Activated CD4-positive, alpha-beta T cell treated with anti-CD3 and anti-CD28 coated beads, Interleukin-2, amount 10 ng/mL, durations not matched to agents 24 days and 14 days (primary cell): ENCODE data around the gene CHCHD6. TPM values are rescaled to one million over a fixed set of nuclear protein-coding genes. Genes with fewer than 3 reads are reported as not detected.

Source experiments
- DNase-seq: peaks from one replicate; pipeline ENCODE4 v3.0.0; 2022
- H3K27ac Mint-ChIP-seq: one replicate; pipeline ENCODE4 v1.8.0; 2022; ENCODE audit warnings: mild to moderate bottlenecking, mixed read lengths
- H3K27me3 Mint-ChIP-seq: one replicate; pipeline ENCODE4 v1.8.0; 2022; ENCODE audit warnings: mixed read lengths
- H3K36me3 Mint-ChIP-seq: one replicate; pipeline ENCODE4 v1.8.0; 2022; ENCODE audit warnings: low read depth, mild to moderate bottlenecking, mixed read lengths
- H3K4me1 Mint-ChIP-seq: one replicate; pipeline ENCODE4 v1.8.0; 2021; ENCODE audit warnings: mixed read lengths
- H3K4me3 Mint-ChIP-seq: one replicate; pipeline ENCODE4 v1.8.0; 2022; ENCODE audit warnings: mild to moderate bottlenecking, moderate library complexity, mixed read lengths
- H3K9me3 Mint-ChIP-seq: one replicate; pipeline ENCODE4 v1.8.0; 2021; ENCODE audit warnings: mixed read lengths
- intact Hi-C: fragments of 100-400 bp; cut with micrococcal nuclease; formaldehyde crosslinking; loops from one replicate; pipeline ENCODE4 v1.15.1; 2023
- total RNA-seq: library from RNA; stranded (reverse); gene quantifications from 2 replicates; pipeline ENCODE4 v1.2.3, GENCODE V29; 2022

Gene CHCHD6
- total RNA-seq, 1 donor from 2014 or later, result 18.5 TPM

DNA sequence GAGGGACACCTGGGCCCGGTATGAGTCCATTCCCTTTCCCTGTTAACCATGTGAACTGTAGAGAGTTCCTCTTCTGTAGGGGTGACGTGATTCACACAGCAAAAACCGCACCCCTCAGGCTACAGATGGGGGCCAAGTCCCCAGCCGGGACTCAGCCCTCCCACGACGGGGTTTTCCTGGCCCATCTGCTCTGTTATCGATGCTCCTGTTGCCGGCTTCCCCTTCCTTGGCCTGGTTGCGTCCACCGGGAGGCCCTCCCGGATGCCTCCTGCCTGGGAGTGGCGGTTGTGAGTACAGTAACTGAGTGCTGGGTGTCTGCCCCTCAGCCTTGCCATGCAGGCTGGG lies 278.1 kb downstream of the CHCHD6 start:
- H3K36me3 Mint-ChIP-seq, result no peaks in the 10 kb centered on the region
- H3K4me3 Mint-ChIP-seq, result peak overlapping the region; percentile 89
- H3K27me3 Mint-ChIP-seq, result peaks cover 9% of the 10 kb centered on the region
- peaks cover 21% of the 10 kb centered on the region for H3K4me1 Mint-ChIP-seq
- intact Hi-C loops, result loop anchor here (1.0 to 10.0 kb wide), 7 partner anchors 71 to 1070 kb away; partner anchors contain the start of genes CHCHD6, SEC61A1 and ZXDC
- peak overlapping the region; percentile 92 for H3K27ac Mint-ChIP-seq
- DNase-seq, result no peak
- no peaks in the 10 kb centered on the region for H3K9me3 Mint-ChIP-seq

DNA sequence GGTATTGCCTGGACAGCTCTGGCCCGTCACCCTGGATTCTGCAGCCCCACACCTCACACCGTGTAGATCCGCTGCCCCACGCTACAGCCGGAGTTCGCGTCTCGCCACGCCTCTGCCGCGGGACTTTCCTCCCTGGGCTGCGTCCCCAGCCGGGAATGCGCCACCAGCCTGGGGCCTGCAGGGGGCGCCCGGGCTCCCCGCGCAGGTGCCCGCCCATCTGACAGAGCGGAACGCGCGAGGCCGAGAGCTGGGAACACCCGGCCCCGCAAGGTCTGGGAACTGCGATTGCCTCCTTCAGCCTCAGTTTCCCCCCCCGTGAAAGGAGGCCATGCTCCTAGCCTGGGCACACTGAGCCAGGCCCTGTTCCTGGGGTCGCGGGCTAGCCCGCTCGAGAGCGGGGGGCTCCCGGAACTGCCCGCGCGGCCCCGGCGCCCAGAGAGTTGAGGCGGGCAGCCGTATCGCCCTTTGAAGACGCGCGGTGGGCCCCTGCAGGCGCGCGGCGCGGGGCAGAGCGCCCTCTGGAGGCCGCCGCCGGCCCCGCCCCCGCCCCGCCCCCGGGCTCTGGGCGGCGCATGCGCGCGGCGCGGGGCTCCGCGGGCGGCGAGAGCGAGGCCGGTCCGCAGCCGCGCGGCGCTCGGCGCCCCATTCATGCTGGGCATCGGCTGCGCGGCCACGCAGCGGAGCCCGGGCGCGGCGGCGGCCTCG lies 278.6 kb downstream of the CHCHD6 start, which contains the start of gene PLXNA1:
Gene PLXNA1 (plus strand): TSS at position 645 of the 705 bp plus-strand sequence. CDS start 5,479 bp downstream, outside the sequence.
- peak within 1 kb of the TSS; percentile 89 for H3K4me3 Mint-ChIP-seq
- peaks cover 22% of the 10 kb centered on the region for H3K4me1 Mint-ChIP-seq
- H3K27ac Mint-ChIP-seq, result peak within 1 kb of the TSS; percentile 92
- H3K9me3 Mint-ChIP-seq, result no peaks in the 10 kb centered on the region
- H3K36me3 Mint-ChIP-seq, result no peaks in the 10 kb centered on the region
- DNase-seq, result peak; percentile 97
- intact Hi-C loops, result loop anchor here (1.0 to 10.0 kb wide), 7 partner anchors 71 to 1070 kb away; partner anchors contain the start of genes CHCHD6, SEC61A1 and ZXDC
- peaks cover 9% of the 10 kb centered on the region for H3K27me3 Mint-ChIP-seq

DNA sequence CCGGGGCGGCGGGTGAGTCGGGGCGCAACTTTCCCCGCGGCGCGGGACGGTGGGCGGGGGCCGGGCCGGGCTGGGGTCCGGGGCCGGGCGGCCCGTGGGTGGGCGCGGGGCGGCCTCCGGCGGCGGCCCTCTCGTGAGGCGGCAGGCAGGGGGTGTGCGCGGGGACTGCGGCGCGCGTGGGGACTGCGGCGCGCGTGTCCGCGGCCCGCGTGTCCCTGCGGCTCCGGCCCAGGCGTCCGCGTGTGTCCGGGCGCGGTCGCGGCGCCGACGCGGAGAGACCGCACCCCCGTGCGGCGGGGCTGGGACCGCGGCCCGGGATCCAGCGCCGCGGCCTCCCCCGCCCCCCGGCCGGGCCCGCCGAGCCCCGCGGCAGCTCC lies 279.2 kb downstream of the CHCHD6 start:
- peak; percentile 67 for DNase-seq
- peaks cover 20% of the 10 kb centered on the region for H3K4me1 Mint-ChIP-seq
- H3K36me3 Mint-ChIP-seq, result no peaks in the 10 kb centered on the region
- H3K4me3 Mint-ChIP-seq, result no peak overlapping the region
- H3K27ac Mint-ChIP-seq, result no peak overlapping the region
- no peaks in the 10 kb centered on the region for H3K9me3 Mint-ChIP-seq
- H3K27me3 Mint-ChIP-seq, result peaks cover 6% of the 10 kb centered on the region
- intact Hi-C loops, result loop anchor here (2.0 to 10.0 kb wide), 4 partner anchors 230 to 1069 kb away; partner anchors contain the start of genes SEC61A1 and ZXDC

DNA sequence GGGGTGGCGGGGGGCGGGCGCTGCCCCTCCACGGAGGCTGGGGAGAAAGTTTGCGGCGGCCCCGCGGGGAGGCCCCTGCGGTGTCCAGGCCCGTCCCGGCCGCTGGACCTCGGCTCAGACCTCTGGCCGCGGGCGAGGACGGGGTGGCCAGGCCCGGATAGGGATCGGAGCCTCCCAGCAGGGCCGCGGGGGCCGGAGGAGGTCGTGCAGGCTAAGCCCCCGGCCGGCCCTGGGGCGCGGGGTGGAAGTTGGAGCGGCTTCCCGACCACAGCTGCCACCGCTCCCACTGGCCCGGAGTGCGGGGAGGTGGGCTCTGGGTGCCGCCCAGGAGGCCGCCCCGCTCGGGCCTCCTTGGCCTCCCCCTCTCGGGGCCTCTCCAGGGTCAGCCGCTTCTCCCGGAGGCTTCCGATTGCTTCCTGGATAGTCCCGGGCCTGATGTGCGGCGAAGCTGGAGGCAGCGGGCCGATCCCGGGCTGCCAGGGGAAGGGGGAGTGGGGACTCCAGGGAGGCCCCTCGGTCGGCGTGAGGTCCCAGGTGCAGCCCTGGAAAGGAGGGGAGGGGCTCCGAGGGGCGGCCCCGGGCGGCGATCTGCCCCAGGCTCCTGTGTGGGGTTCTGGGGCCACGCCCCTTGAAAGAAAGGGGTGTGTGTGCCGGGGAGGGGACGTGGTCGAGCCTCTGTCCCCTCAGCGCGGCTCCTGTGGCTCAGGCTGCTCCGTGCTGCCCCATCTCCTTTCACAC lies 279.8 kb downstream of the CHCHD6 start:
- peaks cover 6% of the 10 kb centered on the region for H3K27me3 Mint-ChIP-seq
- H3K27ac Mint-ChIP-seq, result no peak overlapping the region
- DNase-seq, result peak; percentile 82
- intact Hi-C loops, result loop anchor here (2.0 to 10.0 kb wide), 4 partner anchors 231 to 1068 kb away; partner anchors contain the start of genes SEC61A1 and ZXDC
- no peaks in the 10 kb centered on the region for H3K9me3 Mint-ChIP-seq
- no peaks in the 10 kb centered on the region for H3K36me3 Mint-ChIP-seq
- peak overlapping the region; percentile 53 for H3K4me3 Mint-ChIP-seq
- peaks cover 20% of the 10 kb centered on the region for H3K4me1 Mint-ChIP-seq

DNA sequence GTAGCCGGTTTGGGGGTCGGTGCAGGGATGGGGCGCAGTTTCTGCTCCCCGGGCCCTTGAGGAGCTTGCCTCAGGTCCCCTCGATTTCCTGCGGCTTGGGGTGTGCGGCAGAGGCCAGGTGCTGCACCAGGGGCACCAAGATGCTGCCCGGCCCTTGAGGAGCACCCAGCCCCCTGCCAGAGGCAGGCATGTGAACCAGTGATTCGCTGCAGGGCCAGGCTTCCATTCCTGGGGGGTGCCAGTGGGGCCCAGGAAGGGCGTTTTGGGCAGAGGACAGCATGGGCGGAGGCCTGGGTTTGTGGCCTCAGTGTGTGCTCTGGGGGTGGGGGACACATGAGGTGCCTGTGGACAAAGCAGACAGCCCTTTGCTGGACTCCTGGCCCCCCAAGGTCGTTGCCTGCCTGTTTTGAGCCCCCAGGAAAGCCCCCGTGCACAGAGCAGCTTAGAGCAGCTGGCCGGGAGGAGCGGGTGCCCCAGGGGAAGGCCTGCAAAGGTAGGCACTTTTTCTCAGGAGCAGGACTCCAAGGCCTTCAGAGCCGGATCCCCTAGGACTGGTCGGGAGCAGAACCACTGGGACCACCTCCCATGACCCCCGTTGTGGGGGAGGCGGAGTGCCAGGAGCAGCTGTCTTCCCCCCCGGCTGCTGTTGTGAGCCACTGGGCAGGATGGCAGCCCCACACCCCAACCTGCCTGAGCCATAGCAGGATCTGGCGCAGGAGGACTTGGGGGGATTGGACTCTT lies 280.5 kb downstream of the CHCHD6 start:
- H3K27ac Mint-ChIP-seq, result no peak overlapping the region
- no peaks in the 10 kb centered on the region for H3K36me3 Mint-ChIP-seq
- peak overlapping the region; percentile 53 for H3K4me3 Mint-ChIP-seq
- intact Hi-C loops, result loop anchor here (5.0 to 10.0 kb wide), 3 partner anchors 310 to 1068 kb away; partner anchors contain the start of genes SEC61A1 and ZXDC
- H3K9me3 Mint-ChIP-seq, result no peaks in the 10 kb centered on the region
- peaks cover 14% of the 10 kb centered on the region for H3K4me1 Mint-ChIP-seq
- no peak for DNase-seq
- H3K27me3 Mint-ChIP-seq, result peaks cover 6% of the 10 kb centered on the region

DNA sequence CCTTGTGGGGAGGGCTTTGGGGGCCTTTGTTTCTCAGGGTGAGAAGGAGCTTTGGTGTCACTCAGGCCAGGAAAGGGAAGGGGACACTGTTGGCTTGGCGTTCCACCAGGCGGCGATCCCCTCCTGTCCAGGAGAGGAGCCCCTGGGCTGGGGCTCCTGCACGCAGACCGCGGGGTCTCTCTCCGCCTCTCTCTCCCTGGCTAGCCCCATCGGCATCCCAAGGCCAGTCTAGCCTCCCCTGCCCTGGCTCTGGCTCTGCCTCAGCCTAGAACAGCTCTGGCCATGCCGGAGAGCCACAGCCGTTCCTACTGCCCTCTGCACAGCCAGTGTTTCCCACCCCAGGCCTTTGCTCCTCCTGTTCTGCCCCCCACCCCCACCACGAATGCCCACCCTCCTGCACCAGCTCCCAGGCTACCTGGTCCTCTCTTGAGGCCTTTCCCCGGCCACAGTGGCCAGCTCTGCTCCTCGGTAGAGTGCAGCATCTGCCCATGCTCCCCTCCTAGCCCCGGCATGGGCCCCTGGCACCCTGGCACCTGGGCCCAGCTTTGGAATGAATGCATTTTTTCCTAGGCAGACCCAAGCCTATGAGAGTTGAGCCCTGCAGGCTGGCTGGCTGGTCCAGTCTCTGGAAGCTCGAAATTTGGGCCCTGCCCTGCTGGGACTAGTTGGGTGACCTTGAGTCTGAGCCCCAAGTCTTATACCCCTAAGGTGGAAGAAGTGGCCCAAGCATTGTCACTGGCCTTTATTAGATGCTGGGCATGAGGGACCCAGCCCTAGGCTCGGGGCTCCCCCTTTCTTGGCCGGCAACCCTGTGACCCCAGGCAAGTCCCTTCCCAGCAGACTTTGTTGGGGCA lies 281.3 kb downstream of the CHCHD6 start:
- no peaks in the 10 kb centered on the region for H3K9me3 Mint-ChIP-seq
- H3K27ac Mint-ChIP-seq, result no peak overlapping the region
- H3K27me3 Mint-ChIP-seq, result no peaks in the 10 kb centered on the region
- H3K4me1 Mint-ChIP-seq, result peaks cover 10% of the 10 kb centered on the region
- no peak for DNase-seq
- intact Hi-C loops, result loop anchor here (10.0 kb wide), 1 partner anchor 311 kb away; no protein-coding TSS in a partner anchor
- H3K4me3 Mint-ChIP-seq, result peak overlapping the region; percentile 35
- no peaks in the 10 kb centered on the region for H3K36me3 Mint-ChIP-seq

DNA sequence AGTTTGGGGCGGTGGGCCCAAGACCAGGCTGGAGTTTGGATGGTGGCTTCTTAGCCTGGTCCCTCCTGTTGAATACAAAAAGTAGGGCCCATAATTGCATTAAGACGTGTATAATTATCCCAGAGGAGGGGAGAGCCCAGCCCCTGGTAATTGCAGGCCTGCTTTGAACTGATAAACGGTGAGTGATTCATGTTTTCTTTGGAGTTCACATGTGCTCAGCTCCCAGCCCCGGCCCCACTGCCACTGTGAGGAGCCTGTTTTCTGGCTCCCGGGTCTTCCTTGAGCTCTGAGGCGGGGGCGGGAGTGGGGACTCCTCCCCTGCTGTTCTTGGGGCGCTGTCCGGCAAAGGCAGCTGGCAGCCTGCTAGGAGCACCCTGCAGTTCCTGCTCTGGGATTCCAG lies 282.0 kb downstream of the CHCHD6 start:
- Mint-ChIP-seq H3K4me1 (peaks cover 10% of the 10 kb centered on the region), H3K36me3 (no peaks in the 10 kb centered on the region), H3K27me3 (no peaks in the 10 kb centered on the region), H3K9me3 (no peaks in the 10 kb centered on the region), H3K4me3 (no peak overlapping the region), H3K27ac (no peak overlapping the region)
- no peak for DNase-seq
- intact Hi-C loops, result loop anchor here (10.0 kb wide), 1 partner anchor 311 kb away; no protein-coding TSS in a partner anchor

DNA sequence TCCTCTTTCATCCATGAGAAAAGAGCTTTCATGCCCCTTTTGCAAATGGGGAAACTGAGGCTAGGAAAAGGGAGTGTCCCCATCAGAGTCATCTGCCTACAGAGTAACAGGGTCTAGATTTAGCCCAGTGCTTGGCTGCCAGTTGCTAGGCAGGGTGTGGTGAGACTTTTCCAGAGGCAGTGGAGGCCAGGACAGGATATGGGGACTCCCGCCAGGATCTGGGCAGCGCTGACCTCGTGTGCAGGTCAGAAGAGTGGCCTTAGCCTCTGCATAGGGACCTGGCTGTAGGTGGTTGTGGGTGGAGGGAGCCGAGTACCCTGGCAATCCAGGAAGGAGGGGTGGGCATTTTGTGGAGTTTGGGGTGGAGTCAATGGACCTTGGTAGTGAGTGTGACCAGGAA lies 283.1 kb downstream of the CHCHD6 start:
- Mint-ChIP-seq H3K9me3 (no peaks in the 10 kb centered on the region), H3K4me1 (peaks cover 4% of the 10 kb centered on the region), H3K27me3 (no peaks in the 10 kb centered on the region), H3K4me3 (no peak overlapping the region), H3K36me3 (no peaks in the 10 kb centered on the region), H3K27ac (no peak overlapping the region)
- no peak for DNase-seq
- intact Hi-C loops, result loop anchor here (10.0 kb wide), 1 partner anchor 312 kb away; no protein-coding TSS in a partner anchor

DNA sequence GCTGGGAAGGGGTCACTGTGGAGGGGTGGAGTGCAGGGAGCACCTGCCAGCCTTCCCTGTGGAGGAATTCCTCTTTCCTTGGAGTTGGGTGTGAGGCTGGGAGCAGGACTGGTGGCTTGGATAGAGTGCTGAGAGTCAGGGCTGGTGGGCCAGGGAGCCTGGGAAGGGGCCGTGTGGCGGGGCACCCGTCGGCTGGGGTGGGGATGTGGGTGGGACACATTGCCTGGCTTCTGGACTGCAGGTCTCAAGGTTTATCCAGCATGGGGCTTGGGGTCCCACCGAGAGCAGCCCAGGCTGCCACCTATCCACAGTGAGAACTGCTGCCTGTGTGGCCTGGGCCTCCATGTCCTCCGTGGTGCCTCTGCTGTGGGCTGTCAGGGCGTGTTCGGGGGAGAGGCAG lies 283.6 kb downstream of the CHCHD6 start:
- Mint-ChIP-seq H3K27ac (no peak overlapping the region), H3K4me1 (peaks cover 2% of the 10 kb centered on the region), H3K4me3 (no peak overlapping the region), H3K36me3 (no peaks in the 10 kb centered on the region), H3K9me3 (no peaks in the 10 kb centered on the region), H3K27me3 (no peaks in the 10 kb centered on the region)
- intact Hi-C loops, result loop anchor here (10.0 kb wide), 1 partner anchor 313 kb away; no protein-coding TSS in a partner anchor
- no peak for DNase-seq

DNA sequence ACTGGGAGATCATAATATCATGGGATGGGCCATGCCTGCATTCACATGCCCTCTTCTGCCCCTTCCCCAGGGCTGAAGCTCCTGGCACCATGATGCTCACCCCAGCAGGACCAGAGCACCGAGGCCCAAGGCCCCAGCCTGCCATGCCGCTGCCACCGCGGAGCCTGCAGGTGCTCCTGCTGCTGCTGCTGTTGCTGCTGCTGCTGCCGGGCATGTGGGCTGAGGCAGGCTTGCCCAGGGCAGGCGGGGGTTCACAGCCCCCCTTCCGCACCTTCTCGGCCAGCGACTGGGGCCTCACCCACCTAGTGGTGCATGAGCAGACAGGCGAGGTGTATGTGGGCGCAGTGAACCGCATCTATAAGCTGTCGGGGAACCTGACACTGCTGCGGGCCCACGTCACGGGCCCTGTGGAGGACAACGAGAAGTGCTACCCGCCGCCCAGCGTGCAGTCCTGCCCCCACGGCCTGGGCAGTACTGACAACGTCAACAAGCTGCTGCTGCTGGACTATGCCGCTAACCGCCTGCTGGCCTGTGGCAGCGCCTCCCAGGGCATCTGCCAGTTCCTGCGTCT lies 284.5 kb downstream of the CHCHD6 start:
- Mint-ChIP-seq H3K4me3 (no peak overlapping the region), H3K4me1 (peaks cover 2% of the 10 kb centered on the region), H3K27me3 (no peaks in the 10 kb centered on the region), H3K27ac (no peak overlapping the region), H3K9me3 (no peaks in the 10 kb centered on the region), H3K36me3 (no peaks in the 10 kb centered on the region)
- no peak for DNase-seq
- intact Hi-C loops, result loop anchor here (10.0 kb wide), 1 partner anchor 314 kb away; no protein-coding TSS in a partner anchor

DNA sequence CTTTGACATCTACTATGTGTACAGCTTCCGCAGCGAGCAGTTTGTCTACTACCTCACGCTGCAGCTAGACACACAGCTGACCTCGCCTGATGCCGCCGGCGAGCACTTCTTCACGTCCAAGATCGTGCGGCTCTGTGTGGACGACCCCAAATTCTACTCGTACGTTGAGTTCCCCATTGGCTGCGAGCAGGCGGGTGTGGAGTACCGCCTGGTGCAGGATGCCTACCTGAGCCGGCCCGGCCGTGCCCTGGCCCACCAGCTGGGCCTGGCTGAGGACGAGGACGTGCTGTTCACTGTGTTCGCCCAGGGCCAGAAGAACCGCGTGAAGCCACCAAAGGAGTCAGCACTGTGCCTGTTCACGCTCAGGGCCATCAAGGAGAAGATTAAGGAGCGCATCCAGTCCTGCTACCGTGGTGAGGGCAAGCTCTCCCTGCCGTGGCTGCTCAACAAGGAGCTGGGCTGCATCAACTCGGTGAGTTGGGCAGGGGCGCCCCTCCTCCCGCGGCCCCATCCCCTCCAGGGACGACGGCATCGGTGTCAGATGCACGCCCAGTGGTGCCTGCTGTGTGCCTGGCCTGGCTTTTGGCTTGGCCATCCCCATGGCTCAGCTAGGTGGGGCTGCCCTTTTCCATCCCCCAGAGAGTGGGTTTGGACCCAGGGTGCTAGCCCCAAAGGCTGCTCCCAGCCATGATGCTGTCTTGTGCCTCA lies 285.4 kb downstream of the CHCHD6 start:
- H3K27me3 Mint-ChIP-seq, result no peaks in the 10 kb centered on the region
- no peak overlapping the region for H3K27ac Mint-ChIP-seq
- no peaks in the 10 kb centered on the region for H3K9me3 Mint-ChIP-seq
- no peaks in the 10 kb centered on the region for H3K36me3 Mint-ChIP-seq
- peaks cover 2% of the 10 kb centered on the region for H3K4me1 Mint-ChIP-seq
- no peak overlapping the region for H3K4me3 Mint-ChIP-seq
- intact Hi-C loops, result loop anchor here (10.0 kb wide), 1 partner anchor 315 kb away; no protein-coding TSS in a partner anchor
- no peak for DNase-seq
